SK-N-MC (cell line): ENCODE data around the gene SLC11A1.

Source experiments
- DNase-seq: peaks from one replicate; pipeline ENCODE4 v3.0.0-alpha.2; 2011; ENCODE audit warnings: low read depth, low spot score
- H3K27ac ChIP-seq: fragments of 200-600 bp; sonication (generic); 2 replicates; pipeline ENCODE4 v1.5.1; 2016; ENCODE audit warnings: mixed run types
- H3K36me3 ChIP-seq: fragments of 200-600 bp; sonication (generic); 2 replicates; pipeline ENCODE4 v1.6.1; 2017; ENCODE audit warnings: antibody characterized with exemption, low read length, mixed read lengths; ENCODE audit not compliant: insufficient read depth
- H3K4me3 ChIP-seq: fragments of 200-600 bp; sonication (generic); 2 replicates; pipeline ENCODE4 v1.5.1; 2016
- H3K9ac ChIP-seq: fragments of 200-600 bp; sonication (generic); 2 replicates; pipeline ENCODE4 v1.8.0; 2017; ENCODE audit warnings: mixed run types, mixed read lengths; ENCODE audit not compliant: insufficient read length
- H3K9me3 ChIP-seq: fragments of 200-600 bp; sonication (generic); 2 replicates; pipeline ENCODE4 v1.6.1; 2017; ENCODE audit warnings: low read depth, mild to moderate bottlenecking, antibody characterized with exemption, low read length, moderate library complexity, mixed read lengths
- EZH2 ChIP-seq: fragments of 200-600 bp; sonication (generic); IDR thresholded peaks from one replicate; pipeline ENCODE4 v1.6.1; 2017; ENCODE audit warnings: antibody characterized with exemption
- FOXP2 ChIP-seq: optimal IDR thresholded peaks from 2 replicates; pipeline ENCODE3; 2011; ENCODE audit warnings: mild to moderate bottlenecking, moderate library complexity; ENCODE audit not compliant: insufficient read depth; ENCODE audit errors: extremely low read length, control extremely low read depth
- POLR2AphosphoS5 ChIP-seq: IDR thresholded peaks from 2 replicates; pipeline ENCODE4 v1.6.1; 2012; ENCODE audit warnings: mild to moderate bottlenecking, low read depth, low read length, borderline replicate concordance

Gene SLC11A1

GRCh38 chr2:218387369-218388194 lies 5.5 kb downstream of the SLC11A1 start:
- no peaks in the 10 kb centered on the region for H3K36me3 ChIP-seq
- no peak for DNase-seq
- no peak overlapping the region for H3K4me3 ChIP-seq
- no peak overlapping the region for H3K27ac ChIP-seq
- H3K9me3 ChIP-seq = no peaks in the 10 kb centered on the region
- H3K9ac ChIP-seq = no peak overlapping the region
- no peak for TF ChIP-seq EZH2
- no peak for TF ChIP-seq FOXP2
- no peak for TF ChIP-seq POLR2AphosphoS5

DNA sequence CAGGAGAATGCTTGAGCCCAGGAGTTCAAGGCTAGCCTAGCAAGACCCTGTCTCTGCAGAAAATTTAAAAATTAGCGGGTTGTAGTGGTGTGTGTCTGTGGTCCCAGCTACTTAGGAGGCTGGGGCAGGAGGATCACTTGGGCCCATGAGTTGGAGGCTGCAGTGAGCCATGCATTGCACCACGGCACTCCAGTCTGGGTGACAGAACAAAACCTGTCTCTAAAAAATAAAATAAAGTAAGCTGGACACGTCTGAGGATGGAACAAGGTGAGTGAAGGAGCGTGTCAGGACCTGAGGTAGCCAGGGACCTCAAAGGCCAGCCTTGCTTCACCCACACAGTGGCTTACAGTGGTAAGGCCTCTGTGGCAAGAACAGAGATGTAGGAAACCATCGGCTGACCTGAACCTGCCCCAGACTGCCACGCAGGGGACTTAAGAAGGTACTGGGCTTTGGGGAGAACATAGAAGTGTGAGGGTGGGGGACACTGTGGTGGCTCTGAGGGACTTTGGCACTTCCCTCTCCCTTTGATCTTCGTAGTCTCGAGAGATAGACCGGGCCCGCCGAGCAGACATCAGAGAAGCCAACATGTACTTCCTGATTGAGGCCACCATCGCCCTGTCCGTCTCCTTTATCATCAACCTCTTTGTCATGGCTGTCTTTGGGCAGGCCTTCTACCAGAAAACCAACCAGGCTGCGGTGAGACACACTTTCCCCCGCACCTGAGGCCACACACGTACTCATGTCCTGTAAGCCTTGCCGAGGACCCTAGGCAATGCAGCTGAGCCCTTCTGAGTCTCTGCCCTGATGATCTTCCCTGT lies 7.5 kb downstream of the SLC11A1 start:
- Histone ChIP-seq H3K9ac (no peak overlapping the region), H3K27ac (no peak overlapping the region), H3K4me3 (no peak overlapping the region), H3K9me3 (no peaks in the 10 kb centered on the region), H3K36me3 (no peaks in the 10 kb centered on the region)
- DNase-seq = no peak
- TF ChIP-seq EZH2 (no peak), POLR2AphosphoS5 (no peak), FOXP2 (no peak)

GRCh38 chr2:218391202-218391601 lies 9.1 kb downstream of the SLC11A1 start:
- Histone ChIP-seq H3K9me3 (no peaks in the 10 kb centered on the region), H3K9ac (no peak overlapping the region), H3K36me3 (no peaks in the 10 kb centered on the region), H3K4me3 (no peak overlapping the region), H3K27ac (no peak overlapping the region)
- no peak for DNase-seq
- TF ChIP-seq POLR2AphosphoS5 = no peak
- TF ChIP-seq FOXP2 = no peak
- TF ChIP-seq EZH2 = no peak

GRCh38 chr2:218392459-218392858 lies 10.4 kb downstream of the SLC11A1 start:
- Histone ChIP-seq H3K36me3 (no peaks in the 10 kb centered on the region), H3K9me3 (no peaks in the 10 kb centered on the region), H3K27ac (no peak overlapping the region), H3K4me3 (no peak overlapping the region), H3K9ac (no peak overlapping the region)
- TF ChIP-seq FOXP2 (no peak), EZH2 (no peak), POLR2AphosphoS5 (no peak)
- DNase-seq = no peak

- no peaks in the 10 kb centered on the region for H3K9me3 ChIP-seq
- TF ChIP-seq EZH2 (no peak), POLR2AphosphoS5 (no peak), FOXP2 (no peak)
- H3K36me3 ChIP-seq = no peaks in the 10 kb centered on the region
- H3K4me3 ChIP-seq = no peak overlapping the region
- H3K27ac ChIP-seq = no peak overlapping the region
- no peak for DNase-seq
- no peak overlapping the region for H3K9ac ChIP-seq
Measured at GRCh38 chr2:218392891-218393462, 10.9 kb downstream of the SLC11A1 start.

GRCh38 chr2:218393750-218394290 lies 11.7 kb downstream of the SLC11A1 start:
- H3K9me3 ChIP-seq = no peaks in the 10 kb centered on the region
- TF ChIP-seq FOXP2 = no peak
- no peak for TF ChIP-seq POLR2AphosphoS5
- TF ChIP-seq EZH2 = no peak
- H3K36me3 ChIP-seq = no peaks in the 10 kb centered on the region
- H3K27ac ChIP-seq = no peak overlapping the region
- no peak overlapping the region for H3K4me3 ChIP-seq
- H3K9ac ChIP-seq = no peak overlapping the region
- no peak for DNase-seq

DNA sequence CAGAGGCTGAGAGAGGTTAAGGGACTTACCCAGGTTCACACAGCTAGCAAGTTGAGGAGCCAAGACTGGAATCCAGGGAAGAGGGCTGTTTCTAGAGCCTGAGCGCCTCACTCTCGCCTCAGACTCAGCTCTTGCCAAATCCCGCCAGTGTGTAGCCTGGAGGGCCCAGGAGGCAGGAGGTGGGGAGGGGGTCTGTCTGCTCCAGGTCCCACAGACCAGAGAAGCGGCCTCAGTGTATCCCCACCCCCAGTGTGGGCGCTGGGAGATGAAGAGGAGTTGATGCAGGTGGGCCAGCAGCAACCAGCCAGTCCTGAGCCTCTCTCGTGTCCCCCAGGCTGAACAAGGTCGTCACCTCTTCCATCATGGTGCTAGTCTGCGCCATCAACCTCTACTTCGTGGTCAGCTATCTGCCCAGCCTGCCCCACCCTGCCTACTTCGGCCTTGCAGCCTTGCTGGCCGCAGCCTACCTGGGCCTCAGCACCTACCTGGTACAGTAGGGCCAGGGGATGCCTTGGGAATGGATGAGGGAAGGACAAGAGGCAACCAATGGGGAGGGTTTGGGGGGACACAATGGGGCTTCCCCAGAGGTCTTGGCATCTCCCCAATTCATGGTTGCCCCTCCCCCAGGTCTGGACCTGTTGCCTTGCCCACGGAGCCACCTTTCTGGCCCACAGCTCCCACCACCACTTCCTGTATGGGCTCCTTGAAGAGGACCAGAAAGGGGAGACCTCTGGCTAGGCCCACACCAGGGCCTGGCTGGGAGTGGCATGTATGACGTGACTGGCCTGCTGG lies 12.4 kb downstream of the SLC11A1 start:
- Histone ChIP-seq H3K9ac (no peak overlapping the region), H3K27ac (no peak overlapping the region), H3K4me3 (no peak overlapping the region), H3K36me3 (no peaks in the 10 kb centered on the region), H3K9me3 (no peaks in the 10 kb centered on the region)
- no peak for TF ChIP-seq POLR2AphosphoS5
- no peak for TF ChIP-seq EZH2
- no peak for TF ChIP-seq FOXP2
- DNase-seq = no peak

- no peak overlapping the region for H3K4me3 ChIP-seq
- DNase-seq = no peak
- no peak overlapping the region for H3K9ac ChIP-seq
- no peaks in the 10 kb centered on the region for H3K36me3 ChIP-seq
- H3K27ac ChIP-seq = no peak overlapping the region
- no peaks in the 10 kb centered on the region for H3K9me3 ChIP-seq
- TF ChIP-seq POLR2AphosphoS5 = no peak
- no peak for TF ChIP-seq FOXP2
- TF ChIP-seq EZH2 = no peak
Measured at GRCh38 chr2:218395090-218395444, 13.0 kb downstream of the SLC11A1 start.
